Activated CD4-positive, alpha-beta T cell treated with anti-CD3 and anti-CD28 coated beads, Interleukin-2, amount 50 U/mL, for 1 hour (primary cell): ENCODE measurements around the gene CFHR2.

Experiments
- DNase-seq: peaks from one replicate; pipeline ENCODE4 v3.0.0-alpha.2; 2020

CFHR2 gene

DNA sequence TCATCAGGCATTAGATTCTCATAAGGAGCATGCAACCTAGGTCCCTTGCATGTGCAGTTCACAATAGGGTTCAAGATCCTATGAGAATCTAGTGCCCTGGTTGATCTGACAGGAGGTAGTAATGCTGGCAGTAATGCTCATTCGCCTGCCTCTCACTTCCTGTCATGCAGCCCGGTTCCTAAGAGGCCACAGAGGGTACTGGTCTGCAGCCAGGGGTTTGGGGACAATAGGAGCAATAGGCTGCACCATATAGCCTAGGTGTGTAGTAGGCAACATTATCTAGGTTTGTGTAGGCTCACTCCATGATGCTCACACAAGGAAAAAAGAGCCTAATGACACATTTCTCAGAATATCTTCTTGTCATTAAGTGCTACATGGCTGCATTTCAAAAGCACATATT, 59.6 kb downstream of the CFHR2 start:
- DNase-seq = no peak

- no peak for DNase-seq
Measured at GRCh38 chr1:197008861-197009260, 65.3 kb downstream of the CFHR2 start.
